Activated naive CD8-positive, alpha-beta T cell treated with anti-CD3 and anti-CD28 coated beads, Interleukin-2, amount 50 U/mL, for 16 hours (primary cell): ENCODE results near the gene MVB12B.

Experiments used
- DNase-seq: peaks from one replicate; pipeline ENCODE4 v3.0.0-alpha.2; 2020; ENCODE audit warnings: low read depth, low spot score

The MVB12B gene

DNA sequence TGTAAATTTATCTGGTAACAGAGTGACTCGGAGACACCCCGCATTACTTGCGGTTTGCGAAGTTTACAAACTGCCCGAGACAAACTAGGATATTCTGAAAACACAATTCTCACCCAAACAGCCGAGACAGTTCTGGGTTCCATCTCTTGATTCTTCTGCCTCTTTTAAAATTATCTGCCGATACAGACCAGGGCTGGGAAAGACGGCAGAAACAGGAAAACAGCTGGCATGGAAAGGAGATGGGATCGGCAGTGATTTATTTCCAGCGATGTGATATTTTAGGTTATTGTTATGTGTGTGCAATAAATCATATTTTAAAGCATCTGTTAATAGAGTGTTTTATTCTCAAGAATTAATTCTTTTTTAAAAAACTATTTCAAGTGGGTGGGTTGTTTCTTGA is 193.8 kb downstream of the MVB12B start:
- DNase-seq = no peak

DNA sequence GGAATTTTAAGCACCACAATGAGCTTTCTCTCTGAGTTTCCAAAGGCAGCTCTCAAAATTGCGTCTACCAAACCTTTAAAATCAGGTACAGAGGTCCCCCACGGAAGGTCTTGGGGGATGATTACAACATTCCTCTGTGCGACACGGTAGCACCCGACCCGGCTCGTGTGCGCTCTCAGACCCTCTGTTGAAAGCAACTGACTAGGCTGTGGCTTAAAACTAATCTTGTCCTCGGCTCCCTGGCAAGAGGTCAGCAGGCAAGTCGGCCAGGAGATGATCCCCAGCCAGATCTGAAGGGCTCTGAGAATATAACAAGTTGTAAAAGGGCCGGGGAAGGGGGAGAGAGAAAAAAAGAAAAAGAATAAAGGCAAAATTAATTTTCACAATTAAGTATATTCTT is 194.5 kb downstream of the MVB12B start:
- DNase-seq = no peak

DNA sequence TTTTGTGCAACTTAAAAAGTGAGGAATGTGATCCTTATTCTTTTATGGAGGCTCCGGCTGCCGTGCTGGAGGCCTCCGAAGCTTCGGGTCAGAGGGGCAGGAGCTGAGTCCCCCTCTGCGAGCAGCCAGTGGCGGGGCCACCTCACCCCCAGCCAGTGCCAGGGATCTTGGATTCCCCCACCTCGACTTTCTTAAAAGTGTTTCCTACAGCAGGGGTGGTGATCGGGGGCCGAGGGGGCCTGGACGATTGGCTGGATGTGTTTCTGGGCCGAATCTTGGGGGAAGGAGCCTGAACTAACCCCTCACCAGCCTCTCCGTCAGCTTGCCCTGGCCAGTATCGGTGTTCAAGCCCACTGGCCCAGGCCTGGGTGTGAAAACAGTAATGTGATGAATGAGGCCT is 194.9 kb downstream of the MVB12B start:
- DNase-seq = no peak

DNA sequence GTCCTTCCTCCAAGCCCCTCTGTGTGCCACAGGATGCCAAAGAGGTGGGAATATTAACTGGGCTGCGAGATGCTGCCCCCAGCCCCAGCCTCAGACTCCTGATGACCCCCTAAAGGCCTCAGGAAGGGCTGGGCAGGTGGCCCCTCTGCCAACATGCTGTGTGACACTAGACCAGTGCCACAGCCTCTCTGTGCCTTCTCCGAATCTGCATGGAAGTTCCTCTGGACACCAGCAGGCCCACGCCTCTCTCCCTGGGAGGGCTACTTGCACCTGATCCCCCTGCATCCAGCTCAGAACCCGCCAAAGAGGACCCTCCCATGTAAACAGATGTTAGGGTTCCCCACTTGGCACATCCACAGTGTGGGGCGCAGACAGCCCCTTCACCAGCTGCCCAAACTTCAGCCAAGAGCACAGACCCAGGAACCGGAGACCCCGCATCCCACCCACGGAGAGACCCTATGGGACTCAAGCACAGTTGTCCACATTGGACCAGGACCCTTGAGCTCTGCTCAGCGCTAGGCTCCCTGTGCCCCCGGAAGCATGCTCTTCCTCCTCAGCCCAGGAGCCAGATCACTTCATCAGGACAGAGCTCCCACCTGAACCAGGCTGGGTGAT is 195.5 kb downstream of the MVB12B start:
- no peak for DNase-seq

DNA sequence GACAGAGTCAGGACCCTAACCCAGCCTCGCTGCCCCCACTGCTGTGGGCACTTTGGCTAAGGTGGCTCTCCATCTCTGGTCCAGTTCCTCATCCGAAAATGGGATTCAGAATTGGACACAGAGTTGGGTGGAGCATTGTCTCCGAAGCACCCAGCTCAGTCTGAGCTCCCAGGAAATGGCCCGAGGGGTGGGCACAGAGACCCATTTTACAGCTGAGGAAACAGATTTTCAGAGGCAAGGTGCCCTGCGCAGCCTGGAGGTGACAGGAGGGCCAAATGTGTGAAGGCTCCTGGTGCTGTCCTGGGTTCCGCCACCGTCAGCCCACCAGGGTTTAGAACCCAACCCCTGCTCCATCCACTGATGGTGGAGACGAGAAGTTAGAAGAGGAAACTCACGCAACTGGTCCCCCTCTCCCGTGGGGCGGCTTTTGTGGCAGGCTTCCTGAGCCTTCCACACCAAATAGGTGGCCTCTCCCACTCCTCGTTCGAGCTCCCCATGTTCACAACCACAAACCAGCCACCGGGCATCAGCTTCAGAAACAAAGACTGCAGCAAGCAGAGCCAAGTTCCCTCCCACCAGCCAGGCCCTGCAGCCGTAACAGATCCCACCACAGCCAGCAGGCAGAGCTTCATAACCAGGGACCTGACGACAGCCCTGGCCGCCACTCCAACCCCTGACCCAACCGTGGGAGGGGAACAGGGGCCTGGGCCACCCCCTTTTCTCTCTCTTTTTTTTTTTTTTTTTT is 196.2 kb downstream of the MVB12B start:
- DNase-seq = no peak

DNA sequence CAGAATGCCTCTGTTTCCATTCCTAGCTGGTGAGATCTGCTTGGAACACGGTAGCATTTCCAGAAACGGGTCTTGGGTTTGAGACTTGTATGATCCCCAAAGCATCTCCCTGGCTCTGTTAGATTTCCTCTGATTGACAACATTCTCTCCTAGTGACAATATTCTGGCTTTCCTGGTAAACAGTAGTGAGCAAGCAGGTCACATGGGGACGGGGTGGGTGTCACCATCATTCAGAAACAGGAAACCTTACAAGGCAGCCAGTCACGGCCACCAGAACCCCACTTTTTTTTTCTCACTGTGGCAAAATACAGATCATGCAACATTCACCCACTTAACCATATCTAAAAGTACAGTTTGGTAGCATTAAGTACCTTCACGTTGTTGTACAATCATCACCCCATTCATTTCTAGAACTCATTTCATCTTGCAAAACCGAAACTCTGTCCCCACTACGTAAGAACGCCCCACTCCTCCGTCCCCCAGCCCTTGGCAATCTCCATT is 197.0 kb downstream of the MVB12B start:
- DNase-seq = no peak

DNA sequence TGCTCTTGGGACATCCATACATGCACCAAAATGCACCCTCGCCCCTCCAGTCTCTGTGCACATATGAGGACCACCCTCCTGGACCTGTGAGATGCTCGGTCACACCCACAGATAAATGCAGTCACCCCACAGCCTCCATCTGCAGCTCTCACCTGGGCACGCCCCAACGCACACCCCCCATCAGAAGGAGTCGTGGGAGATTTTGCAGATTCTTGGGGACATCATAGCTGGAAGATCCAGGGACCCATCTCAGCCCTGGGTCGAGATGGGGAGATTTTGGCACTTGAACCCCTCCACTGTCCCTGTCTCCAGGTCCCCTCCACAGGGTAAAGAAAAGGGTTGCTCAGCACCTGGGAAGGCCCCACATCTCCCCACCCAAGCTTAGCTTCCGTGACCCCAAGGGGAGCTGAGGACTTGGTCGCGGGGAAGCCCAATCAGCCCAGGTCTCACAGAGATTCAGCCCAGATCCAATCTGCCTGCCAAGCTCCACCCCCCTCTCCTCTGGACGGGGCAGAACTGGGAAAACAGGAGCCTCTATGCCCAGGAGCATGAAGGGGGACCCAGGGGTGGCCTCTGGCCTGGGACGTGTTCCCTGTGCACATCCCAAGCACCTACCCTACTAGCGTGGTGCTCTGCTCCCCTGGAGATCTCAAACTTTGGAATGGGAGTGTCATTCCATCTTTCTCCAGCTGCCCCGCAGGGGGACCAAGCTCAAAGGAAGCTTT is 197.9 kb downstream of the MVB12B start:
- no peak for DNase-seq

DNA sequence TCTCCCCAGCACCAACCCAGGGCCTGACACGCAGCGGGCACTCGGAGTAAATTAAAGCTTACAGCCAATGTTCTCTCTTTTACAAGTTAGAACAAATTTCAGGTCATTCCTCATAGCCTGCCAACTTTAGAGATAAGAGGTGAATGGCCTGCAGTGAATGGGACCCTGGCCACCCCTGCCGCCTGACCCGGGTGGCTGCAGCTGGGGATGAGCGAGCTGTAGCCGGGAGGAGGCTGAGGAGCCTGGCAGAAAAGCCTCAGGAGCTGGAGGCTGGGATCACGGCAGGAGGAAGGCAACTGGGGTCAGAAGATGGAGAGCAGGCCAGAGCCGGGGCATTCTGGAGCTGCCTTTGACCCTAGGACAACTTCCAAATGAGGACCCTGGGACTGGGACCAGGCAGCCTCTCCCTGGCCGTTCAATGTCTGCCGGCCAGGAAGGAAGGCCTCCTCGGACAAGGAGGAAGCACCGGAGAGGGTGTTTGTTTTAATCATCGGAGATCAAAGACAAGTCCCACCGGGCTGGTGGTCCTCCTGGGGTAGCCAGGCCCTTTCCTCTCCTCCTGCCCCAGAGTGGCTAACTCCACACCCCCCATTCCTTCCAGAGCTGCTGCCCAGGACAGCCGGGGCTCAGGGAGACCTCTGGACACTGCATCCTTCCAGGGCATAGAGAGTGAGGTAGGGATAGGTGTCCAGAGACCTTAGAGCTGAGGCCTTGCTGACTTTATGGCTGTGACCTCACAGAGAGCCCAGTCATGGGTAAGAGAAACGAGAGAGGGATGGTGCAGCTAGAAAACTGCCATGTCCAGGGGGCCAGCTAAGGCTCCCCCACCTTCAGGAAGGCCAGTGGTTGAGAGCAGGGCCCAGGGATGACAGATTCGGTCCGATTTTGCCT is 199.8 kb downstream of the MVB12B start:
- DNase-seq = no peak

DNA sequence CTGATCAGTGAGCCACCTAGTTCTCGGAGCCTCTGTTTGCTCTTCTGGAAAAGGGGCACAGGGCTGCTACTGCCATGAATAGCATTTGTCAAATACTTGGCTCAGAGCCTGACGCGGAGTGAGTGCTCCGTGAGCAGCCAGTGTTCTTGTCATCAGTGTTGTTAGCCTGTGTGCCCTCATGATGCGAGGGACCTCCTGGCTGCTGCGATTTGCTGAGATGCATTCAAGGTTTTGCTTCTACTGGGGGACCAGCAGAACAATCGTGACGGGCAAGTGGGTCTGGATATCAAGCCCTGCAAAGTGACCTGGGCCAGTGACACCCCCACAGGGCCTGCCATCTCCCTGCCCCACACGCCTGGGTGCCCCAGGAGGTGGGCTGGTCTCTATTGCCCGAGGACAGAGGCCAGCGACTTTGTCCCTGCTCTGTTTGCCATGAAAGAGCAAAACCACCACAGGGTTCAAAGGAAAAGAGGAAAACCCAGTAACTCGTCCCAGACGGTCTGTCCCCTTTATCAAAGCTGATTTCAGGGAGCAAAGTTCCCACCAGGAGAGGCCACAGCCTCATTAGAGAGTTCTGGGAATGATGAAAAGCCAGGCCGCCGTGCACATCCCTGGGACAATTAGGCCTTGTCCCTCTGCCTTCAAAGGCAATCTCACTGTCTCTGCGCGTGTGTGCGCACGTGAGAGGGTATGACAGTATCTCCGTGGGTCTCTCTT is 200.6 kb downstream of the MVB12B start:
- no peak for DNase-seq

DNA sequence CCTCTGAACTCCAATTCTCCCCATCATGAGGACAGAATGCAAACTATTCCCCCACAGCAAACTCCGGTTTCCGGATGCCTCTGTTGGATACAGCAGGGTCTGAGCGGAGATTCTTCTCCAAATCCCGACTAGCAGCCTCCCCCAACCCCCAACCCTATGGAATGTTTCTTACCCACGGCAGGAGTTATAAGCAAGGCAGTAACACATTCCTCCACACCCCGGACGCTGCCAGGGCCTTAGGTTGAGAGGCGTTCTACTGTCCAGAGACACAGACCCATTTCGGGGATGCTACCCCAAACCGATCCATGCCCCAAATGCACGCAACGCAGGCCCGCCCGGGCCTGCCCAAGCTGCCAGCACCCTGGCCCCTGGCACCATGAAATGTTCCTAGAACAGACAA is 201.5 kb downstream of the MVB12B start:
- no peak for DNase-seq

DNA sequence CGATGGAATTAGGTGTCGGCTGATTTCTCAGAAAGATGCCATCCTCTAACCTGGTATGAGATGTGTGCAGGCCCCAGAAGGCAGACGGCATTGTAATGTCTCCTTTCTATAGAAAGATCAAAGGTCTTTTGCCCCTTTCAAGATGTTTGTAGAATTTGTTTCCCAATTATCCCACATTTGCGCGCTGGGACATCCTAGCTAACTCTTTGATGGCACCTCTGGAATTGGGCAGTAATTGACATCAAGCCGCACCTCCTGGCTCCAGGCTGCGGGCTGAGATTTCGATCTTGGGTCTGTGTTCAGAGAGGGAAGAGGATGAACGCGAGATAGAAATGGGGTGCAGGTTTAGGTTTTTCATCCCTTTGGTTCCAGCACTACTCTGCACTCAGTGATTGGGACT is 202.3 kb downstream of the MVB12B start:
- no peak for DNase-seq

DNA sequence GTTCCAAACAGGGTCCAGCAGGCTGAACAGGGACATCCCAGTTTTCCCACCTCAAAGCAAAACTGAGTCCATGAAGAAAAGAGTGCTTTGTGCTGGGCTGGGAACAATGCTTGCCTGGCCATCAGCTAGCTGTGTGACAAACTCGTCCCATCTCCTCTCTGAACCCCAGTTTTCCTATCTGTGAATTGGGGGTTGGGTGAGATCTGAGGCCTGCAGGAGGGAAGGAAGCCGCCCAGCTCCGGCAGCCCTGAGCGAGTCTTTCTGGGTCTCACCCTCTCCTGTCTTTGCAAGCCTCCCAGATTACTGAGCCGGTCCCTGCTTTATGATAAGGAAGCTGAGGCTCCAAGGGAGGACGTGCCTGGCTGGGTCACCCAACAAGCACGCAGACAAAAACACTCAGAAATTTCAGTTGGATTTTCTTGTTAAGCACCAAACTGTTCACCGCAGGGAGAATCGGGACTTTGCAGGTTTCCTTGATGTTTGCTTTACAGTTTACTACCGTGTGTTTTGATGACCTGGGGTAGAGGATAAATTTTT is 204.5 kb downstream of the MVB12B start:
- no peak for DNase-seq

DNA sequence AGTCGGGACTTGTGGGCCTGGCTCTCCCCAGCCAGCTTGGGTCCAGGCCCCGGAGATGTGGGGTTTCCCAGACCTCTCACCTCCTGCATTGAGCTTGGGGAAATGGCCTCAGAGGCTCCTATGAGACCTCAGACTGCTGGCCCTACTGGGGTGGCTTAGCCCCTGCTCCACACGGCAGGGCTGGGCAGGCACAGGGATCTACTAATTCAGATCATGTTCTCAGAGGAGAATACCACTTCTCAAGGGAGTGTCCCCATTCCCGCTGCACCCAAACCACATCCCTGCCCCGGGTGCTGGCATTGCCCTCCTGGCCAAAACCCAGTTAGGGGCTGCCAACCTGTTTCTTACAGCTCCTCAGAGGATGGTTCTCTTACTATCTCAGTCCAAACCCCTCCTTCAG is 205.0 kb downstream of the MVB12B start:
- no peak for DNase-seq

DNA sequence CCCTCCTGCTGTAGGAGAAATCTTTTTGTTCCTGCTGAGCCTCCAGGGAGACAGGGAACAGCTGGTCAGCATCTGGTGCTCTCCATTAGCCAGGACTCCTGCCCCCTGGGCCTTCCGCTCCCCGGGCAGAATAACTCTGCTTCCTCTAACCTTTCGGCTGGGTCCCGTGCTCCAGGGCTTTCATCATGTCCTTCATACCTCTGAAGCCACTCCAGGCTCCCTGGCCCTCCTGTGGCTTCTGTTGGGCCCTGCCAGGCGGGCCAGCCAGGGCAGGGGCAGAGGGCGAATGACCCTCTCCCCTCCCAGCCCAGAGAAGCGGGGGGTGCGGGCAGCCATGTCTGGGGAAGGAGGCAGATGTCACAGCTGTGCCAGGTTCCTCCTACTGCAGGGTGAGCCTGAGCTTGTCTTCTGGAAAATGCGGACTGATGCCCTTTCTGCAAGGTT is 205.4 kb downstream of the MVB12B start:
- DNase-seq = no peak

DNA sequence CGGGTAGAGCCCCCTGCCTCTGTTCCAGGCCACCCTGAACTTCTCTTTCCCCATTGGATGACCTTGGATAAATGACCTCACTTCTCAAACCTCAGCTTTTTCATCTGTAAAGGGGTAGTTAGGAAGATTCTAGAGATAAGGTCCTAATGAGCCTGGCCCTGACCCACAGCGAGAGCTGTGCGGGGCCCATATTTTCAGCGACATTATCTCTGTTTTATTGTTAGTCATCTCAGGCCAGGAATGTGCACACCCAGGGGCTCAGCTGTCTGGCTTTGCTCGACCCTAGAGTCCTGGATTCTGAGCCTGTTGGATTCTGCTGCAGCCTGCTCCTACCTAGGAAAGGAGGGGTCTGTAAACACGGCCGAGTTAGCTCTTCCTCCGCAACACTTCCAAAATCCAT is 205.9 kb downstream of the MVB12B start:
- no peak for DNase-seq

DNA sequence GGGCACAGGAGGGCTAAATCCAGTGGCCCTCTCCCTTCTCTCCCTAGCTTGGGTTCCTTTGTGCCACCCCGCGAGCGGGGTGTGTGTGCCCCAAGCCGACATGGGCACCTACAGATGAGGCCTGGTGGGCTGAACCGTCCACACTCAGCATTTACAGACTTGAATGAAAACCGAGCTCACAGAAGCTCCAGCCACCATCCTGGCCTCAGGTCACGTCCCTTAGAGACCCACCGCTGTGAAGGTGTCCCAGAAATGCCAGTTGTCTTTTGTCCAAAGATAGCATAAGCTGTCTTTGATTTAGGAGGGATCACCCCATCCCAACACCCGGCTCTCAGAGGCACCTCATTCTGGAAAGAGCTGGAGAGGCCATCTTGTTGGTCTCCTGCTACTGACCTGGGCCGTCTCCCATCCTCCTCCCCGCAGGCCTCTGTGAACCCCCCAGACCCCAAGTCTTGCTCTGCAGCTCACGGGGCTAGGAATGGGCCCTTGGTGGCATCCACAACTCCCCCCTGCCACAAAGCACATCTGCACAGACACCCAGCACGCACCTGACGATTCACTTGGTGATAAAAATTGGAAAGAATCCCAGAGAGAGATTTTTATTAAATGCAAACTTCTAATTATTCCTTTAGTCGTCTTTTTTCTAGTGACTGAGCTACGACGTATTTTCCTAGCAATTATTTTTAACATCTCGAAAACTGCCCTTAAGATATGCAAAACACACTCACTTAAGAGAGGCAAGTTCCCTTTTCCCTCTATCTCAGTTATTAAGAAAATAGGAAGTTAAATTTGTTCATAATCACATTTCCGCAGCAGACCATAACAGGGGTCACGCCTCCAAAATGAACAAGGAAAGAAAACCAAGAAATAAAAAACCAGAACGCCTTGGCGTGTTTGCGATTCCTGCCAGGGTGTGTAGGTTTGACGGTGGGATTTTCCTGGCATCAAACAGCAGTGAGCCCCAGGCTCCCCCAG is 206.6 kb downstream of the MVB12B start:
- DNase-seq = no peak

DNA sequence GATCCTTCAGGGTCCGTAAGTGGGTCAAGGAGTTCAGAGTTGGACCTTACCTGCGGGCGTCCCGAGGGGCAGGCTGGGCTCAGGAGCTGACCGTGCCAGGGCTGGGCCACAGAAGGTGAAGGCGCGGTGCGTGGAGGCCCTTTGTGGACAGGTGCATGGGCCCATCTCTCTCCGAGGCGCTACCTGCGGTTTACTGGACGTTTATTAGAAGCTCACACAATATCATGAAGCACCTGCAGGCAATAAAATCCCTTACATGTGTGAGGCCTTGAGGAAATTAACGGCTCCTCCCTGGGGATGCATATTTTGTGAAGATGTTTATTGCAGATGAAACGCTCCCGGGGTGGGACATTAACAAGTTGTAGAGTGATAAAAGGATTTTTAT is 207.3 kb downstream of the MVB12B start:
- no peak for DNase-seq

DNA sequence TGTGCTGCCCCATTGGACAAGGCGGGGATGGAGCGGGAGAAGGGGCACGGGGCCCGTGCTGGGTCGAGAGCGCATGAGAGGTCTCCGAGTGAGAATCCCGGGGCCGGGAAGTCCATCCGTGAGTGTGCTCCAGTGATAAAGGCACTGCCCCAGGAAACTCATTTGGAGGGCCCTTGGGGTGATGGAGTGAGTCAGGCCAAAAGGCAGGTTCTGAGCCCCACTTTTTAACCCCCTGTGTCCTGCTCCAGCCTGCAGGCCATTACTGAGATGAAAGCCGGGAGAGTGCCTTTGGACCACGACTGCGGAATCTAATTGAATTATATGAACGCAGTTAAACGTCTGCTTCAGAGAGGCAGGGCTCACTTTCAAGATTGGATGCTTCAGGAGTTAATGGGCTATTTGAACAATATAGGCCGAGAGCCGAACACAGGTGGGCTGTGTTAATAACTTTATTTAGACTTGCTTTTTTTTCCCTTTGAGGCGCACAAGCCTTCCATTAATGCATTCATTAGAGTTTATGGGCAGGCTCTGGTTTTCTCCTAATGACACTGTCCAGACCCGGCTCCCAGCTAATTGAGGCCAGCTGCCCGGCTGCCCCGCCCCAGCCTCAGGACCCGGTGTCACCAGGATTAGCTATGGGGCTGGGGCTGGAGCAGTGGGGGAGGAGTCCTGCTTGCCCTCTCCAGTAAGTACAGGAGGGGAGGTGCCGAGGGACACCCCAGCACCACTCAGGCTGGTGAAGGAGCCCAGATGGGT is 208.0 kb downstream of the MVB12B start:
- no peak for DNase-seq

DNA sequence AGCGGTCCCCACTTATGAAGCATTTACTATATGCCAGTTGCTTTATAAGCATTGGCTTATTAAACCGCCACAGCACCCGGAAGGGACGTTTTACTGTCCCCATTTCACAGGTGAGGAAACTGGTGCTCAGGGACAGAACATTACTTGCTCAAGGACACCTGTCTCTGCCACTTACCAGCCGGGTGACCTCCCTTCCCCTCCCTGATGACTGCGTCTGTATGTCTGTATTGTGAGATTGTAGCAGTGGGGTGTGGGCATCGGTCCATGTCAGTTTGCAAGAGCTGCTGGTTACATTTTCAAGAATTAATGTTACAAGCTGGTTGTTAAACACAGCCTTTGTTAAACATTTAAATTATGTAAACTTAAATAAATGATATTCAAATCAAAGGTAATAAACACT is 209.5 kb downstream of the MVB12B start:
- no peak for DNase-seq
